ENCODE results near the gene ERCC6L2.

The ERCC6L2 gene

GRCh38 chr9:95980262-95981125 is 105.0 kb downstream of the ERCC6L2 start:
- no peak for DNase-seq (ENCODE audit: low read depth in 3 of 3)

DNA sequence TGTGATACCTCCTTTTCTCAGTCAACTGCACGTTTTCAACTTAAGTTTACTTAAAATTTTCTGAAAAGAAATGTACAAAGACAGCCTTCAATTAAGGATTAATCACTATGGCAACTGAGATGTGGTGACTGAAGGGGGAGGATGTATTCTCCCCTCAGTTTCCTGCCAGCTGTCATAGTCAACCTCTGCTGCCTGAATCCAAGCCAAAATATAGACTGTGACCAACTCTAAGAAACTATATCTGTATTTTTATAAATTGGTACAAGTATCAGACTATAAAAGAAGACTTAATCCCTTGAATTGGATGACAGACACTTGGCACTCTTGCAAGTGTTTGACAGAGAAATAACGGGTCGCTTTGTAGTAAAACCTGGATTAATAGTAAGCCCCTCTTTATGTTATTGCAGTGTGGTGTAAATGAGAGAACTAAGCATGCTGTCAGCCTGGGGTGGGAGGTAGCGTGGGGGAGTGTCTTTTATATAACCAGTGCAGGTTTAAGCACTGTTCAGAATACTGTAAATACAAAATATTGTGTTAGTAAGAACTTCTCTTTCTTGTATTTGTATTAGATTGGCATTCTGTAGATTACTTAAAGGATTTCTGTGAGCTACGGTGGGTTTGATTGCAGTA is 106.4 kb downstream of the ERCC6L2 start:
- DNase-seq (ENCODE audit: low read depth in 3 of 3) = no peak

DNA sequence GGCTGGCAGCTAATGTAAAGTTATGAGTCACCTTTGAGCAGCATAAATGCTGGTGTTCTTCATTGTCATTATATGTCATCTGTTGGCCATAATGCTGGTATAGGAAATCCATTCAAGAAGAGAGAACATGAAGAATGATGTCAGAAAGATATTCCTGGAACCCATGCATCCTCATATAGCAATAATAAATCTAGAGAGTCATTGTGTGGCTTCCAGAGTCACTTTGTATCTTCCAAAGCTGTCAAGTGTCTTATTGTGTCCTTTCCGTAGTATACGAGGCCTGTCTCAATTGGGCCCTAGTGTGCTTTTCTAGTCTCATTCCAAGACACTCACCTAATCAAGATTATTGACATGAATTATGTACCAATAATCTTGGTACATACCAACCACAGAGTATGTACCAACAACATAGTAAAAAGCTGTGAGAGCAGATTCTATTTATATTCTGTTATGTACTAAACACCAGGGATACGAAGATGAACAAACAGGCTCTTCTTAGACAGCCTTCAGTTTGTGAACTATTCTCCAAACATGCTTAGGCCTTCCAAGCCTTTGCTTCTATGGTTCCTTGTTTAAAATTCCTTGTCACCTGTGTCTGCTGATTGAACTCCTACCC is 110.1 kb downstream of the ERCC6L2 start:
- no peak for DNase-seq (ENCODE audit: low read depth in 3 of 3)

DNA sequence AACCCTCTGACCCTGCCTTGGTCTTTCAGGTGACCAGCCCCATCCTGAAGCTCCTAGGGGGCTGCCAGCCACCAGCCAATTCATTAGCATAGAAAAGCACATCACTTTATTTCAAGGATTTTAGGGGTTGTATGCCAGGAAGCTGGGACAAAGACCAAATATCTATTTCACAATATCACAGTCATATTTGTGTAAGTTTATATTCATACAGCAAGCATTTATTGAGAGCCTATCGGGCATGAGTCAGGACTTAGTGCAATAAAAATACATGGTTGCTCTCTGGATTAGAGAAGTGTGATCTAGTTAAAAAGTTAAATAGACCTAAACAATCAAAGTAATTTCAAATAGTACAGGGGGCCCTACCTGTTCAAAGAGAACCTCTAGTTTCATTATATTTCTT is 113.8 kb downstream of the ERCC6L2 start:
- DNase-seq (ENCODE audit: low read depth in 3 of 3) = no peak

GRCh38 chr9:95991326-95991725 is 115.8 kb downstream of the ERCC6L2 start:
- no peak for DNase-seq (ENCODE audit: low read depth in 3 of 3)

DNA sequence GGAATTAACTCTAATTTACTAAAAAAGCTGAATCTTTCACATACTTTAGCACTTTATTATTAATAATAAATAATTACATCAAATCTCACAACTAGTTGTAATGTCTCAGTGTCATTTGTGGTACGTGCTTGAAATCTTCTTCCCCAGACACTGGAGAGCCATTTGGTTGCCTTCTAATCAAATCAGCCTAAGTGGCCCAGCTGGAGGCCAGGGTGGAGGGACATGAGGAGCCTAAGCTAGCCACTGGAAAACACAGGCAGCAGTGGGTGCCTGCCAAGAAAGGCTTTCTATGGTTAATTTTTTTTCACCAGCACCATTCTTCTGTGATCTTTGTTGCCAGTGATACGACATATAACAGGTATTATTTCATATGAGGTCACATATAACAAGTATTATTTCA is 117.0 kb downstream of the ERCC6L2 start:
- DNase-seq (ENCODE audit: low read depth in 3 of 3) = no peak

DNA sequence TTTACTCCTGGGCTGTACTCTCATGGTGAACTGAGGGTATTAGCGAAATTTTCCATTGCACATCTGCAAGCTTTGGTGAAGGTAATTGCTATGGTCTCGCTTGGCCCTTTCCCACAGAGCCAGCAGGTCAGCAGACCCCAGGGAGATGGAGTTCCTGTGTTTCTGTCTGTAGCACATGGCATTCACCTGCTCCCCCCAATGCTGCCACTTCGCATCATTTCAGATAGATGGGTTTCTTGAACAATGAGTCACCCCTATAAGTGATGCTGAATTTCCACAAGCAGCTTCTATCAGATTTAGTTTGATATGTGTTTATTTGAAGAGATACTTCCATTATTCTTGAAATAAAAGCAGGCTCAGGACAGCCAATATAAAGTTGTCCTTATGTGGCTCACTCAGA is 117.8 kb downstream of the ERCC6L2 start:
- DNase-seq (ENCODE audit: low read depth in 3 of 3) = no peak

DNA sequence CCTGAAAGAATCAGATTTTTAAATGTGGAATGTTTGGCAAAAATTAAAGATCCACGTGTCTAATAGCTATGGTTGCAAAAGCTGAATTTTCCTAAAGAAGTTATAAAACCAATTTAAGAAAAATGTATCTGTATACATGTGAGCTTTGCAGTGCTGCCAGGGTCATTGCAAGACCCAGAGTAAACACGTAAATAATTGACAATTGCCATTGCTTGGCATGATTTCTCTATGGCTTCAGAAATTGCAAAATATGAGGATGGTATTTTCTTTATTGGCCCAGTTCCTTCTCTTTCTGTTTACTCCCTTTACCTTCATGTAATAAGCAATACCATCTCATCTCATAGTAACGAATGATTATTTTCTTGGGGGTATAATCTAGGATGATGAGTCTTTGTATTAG is 123.9 kb downstream of the ERCC6L2 start:
- DNase-seq (ENCODE audit: low read depth in 3 of 3) = no peak

- no peak for DNase-seq (ENCODE audit: low read depth in 3 of 3)
Measured at GRCh38 chr9:96004379-96004778, 128.9 kb downstream of the ERCC6L2 start.

DNA sequence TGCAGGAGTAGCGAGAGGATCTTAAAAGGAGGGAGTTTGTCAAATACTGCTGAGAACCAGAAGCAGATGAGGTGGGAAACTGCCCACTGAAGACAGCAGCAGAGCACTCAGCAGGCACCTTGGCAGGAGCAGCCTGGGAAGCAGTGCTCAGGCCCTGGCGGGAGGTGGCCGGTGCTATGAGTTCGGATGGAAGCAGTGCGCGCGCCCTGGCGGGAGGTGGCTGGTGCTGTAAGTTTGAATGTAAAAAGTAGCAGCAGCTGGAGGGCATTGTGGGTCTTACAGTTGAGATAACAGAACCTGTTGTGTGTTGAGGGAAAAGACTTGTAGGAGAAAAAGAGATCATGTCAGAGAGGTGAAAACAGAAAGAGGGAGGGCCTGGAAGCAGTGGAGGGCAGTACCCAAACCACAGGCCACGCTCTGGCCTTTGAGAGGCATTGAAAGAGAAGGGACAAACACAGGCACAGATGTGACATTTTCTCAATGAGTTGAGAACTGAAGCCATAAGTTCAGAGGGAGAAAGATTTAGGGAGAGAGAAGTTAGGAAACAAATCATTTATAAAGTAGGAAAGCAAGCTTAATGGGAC is 130.9 kb downstream of the ERCC6L2 start:
- DNase-seq (ENCODE audit: low read depth in 3 of 3) = no peak

DNA sequence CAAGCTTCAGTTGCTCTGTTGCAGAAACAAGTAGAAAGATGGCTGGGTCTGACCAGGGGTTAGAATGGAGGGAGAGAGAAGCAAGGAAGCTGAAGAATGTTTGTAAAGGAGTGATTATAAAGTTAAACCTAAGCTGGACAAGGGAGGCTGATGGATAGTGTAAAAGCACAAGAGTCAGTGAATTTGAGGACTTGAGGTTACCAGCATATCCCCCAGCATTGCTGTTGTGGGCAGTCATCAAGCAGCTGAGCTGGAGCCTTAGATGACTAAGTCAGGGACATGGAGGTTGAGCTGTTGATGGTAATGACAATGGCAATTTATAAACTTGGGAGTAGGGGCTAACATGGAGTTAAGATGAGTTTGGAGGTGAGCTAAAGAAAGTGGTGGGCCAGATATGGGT is 131.5 kb downstream of the ERCC6L2 start:
- no peak for DNase-seq (ENCODE audit: low read depth in 3 of 3)

DNA sequence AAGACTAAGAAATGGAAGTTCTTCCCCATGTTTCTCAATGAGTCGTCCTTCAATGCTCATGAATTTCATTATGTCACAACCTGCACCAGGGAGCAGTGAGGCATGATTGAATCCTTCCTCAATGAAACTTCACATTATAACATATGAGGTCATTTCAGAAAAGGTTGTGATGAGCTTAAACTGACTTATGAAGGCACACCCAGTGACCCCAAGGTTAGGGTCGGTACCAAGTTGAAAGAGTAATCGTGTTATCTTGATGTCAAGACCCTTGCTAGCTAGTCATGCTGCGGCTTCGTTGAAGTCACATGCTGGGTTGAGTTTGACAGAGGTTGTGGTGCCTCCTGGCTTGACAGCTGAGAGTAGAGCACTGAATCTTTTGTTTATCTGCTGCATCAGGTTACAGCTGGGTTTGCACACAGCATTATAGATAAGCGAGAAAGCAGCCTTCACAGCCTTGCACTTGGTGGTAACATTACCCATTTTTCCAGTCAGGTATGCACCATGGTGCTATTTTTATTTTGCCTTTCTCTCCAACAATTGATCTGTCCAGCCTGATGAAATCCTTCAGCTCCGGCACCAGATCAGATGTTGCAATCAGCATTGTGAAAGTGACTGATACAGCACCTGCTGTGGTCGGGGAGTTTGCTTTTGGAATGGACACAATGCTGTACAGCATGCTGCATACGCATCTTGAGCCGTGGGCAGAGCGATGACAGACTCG is 133.2 kb downstream of the ERCC6L2 start:
- no peak for DNase-seq (ENCODE audit: low read depth in 3 of 3)

GRCh38 chr9:96009223-96009602 is 133.7 kb downstream of the ERCC6L2 start:
- DNase-seq (ENCODE audit: low read depth in 3 of 3) = no peak

- peak in 1 of 3 donors; percentile 53 for DNase-seq (ENCODE audit: low read depth in 3 of 3)
Measured at GRCh38 chr9:96009690-96010472, 134.4 kb downstream of the ERCC6L2 start.

- no peak for DNase-seq (ENCODE audit: low read depth in 3 of 3)
Measured at GRCh38 chr9:96014078-96014477, 138.6 kb downstream of the ERCC6L2 start.

DNA sequence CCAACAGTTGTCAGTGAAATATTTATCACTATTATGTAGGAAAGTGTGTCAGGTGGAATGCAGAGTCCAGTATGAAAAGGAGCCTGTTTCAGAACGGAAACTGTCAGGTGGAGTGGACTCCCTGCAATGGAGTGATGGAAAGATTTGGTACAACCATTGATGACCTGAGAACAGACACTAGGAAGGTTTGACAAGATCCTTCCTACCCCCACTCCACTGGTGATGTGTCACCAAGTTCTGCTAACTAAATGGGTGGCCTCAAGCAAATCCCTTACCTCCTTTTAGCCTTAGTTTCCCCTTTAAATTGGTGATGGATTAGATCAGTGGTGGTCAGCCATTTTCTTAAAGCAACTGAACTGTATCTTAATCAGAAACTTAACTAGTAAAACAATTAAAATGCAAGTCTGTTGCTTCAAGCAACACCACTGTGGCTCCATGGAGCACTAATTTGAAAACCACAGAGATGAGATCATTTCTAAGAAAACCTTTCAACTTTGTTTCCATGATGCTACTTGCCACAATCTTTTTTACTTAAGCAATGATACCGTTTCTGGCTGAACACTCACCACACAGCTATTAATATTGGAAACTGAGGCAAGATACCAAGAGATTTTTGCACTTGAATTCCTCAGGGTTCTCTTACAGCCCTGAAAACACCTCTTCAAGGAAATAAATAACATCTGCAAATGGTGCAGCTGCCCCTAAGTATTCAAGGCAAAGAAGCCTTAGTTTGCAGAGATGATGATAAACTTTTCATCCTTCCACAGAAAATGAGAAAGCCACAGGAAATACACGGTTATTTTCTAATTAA is 140.6 kb downstream of the ERCC6L2 start:
- no peak for DNase-seq (ENCODE audit: low read depth in 3 of 3)
